Neural cell (in vitro differentiated cells): ENCODE measurements around the gene IRX3. TPM values are rescaled to one million over a fixed set of nuclear protein-coding genes. Genes with fewer than 3 reads are reported as not detected.

Experiments used
- H2AFZ ChIP-seq: fragments of 200-600, 300-800 bp; sonication (generic), shearing (Covaris generic); 2 replicates; pipeline ENCODE4 v1.6.0; 2014; ENCODE audit warnings: low read depth, mild to moderate bottlenecking, antibody characterized with exemption, low read length, moderate library complexity
- H3F3A ChIP-seq: fragments of 200-600 bp; shearing (Covaris generic); 2 replicates; pipeline ENCODE4 v1.6.1; 2016; ENCODE audit warnings: mild to moderate bottlenecking, moderate library complexity, mixed read lengths, antibody characterized with exemption, low read length; ENCODE audit not compliant: insufficient read depth, poor library complexity, severe bottlenecking
- H3K27ac ChIP-seq: fragments of 200-600, 300-800 bp; sonication (generic), shearing (Covaris generic); 2 replicates; pipeline ENCODE4 v1.5.1; 2014; ENCODE audit warnings: mild to moderate bottlenecking, low read length, moderate library complexity
- H3K27me3 ChIP-seq: fragments of 300-800, 200-600 bp; sonication (generic), shearing (Covaris generic); 2 replicates; pipeline ENCODE4 v1.6.0; 2014; ENCODE audit warnings: mild to moderate bottlenecking, low read depth, low read length, moderate library complexity; ENCODE audit not compliant: insufficient read depth
- H3K36me3 ChIP-seq: fragments of 300-800, 200-600 bp; sonication (generic), shearing (Covaris generic); 2 replicates; pipeline ENCODE4 v1.5.1; 2014; ENCODE audit warnings: mild to moderate bottlenecking, antibody characterized with exemption, low read length, moderate library complexity; ENCODE audit not compliant: insufficient read depth
- H3K4me2 ChIP-seq: fragments of 300-800, 200-600 bp; sonication (generic), shearing (Covaris generic); 2 replicates; pipeline ENCODE4 v1.6.0; 2014; ENCODE audit warnings: mild to moderate bottlenecking, low read length
- H3K4me3 ChIP-seq: fragments of 300-800, 200-600 bp; sonication (generic), shearing (Covaris generic); 2 replicates; pipeline ENCODE4 v1.5.1; 2014; ENCODE audit warnings: mild to moderate bottlenecking, low read length, moderate library complexity
- H3K79me2 ChIP-seq: fragments of 200-600 bp; shearing (Covaris generic); replicated peaks from 2 replicates; pipeline ENCODE4 v1.6.0; 2014; ENCODE audit warnings: mild to moderate bottlenecking, low read length, moderate library complexity; ENCODE audit not compliant: insufficient read depth
- H3K9ac ChIP-seq: fragments of 300-800, 200-600 bp; sonication (generic), shearing (Covaris generic); 2 replicates; pipeline ENCODE4 v1.6.1; 2016; ENCODE audit warnings: mild to moderate bottlenecking, low read length, mixed read lengths
- H3K9me2 ChIP-seq: fragments of 200-600 bp; shearing (Covaris generic); 2 replicates; pipeline ENCODE4 v1.6.1; 2016; ENCODE audit warnings: mild to moderate bottlenecking, low read length, mixed read lengths; ENCODE audit not compliant: insufficient read depth
- H3K9me3 ChIP-seq: fragments of 200-600, 300-800 bp; sonication (generic), shearing (Covaris generic); 2 replicates; pipeline ENCODE4 v1.6.1; 2016; ENCODE audit warnings: mild to moderate bottlenecking, mixed run types, low read length, moderate library complexity, mixed read lengths
- H4K20me1 ChIP-seq: fragments of 200-600 bp; shearing (Covaris generic); 2 replicates; pipeline ENCODE4 v1.6.1; 2016; ENCODE audit warnings: mild to moderate bottlenecking, mixed run types; ENCODE audit not compliant: insufficient read depth
- EP300 ChIP-seq: fragments of 450-650 bp; conservative IDR thresholded peaks from 2 replicates; pipeline ENCODE4 v1.6.1; 2014; ENCODE audit warnings: antibody characterized with exemption, mild to moderate bottlenecking, moderate library complexity; ENCODE audit not compliant: poor library complexity, severe bottlenecking
- MXI1 ChIP-seq: fragments of 450-650 bp; conservative IDR thresholded peaks from 2 replicates; pipeline ENCODE4 v1.6.1; 2014; ENCODE audit warnings: antibody characterized with exemption, mild to moderate bottlenecking; ENCODE audit not compliant: poor library complexity, severe bottlenecking
- POLR2AphosphoS5 ChIP-seq: IDR thresholded peaks from 2 replicates; pipeline ENCODE4 v1.6.1; 2012
- RAD21 ChIP-seq: fragments of 450-650 bp; conservative IDR thresholded peaks from 2 replicates; pipeline ENCODE4 v1.6.1; 2014; ENCODE audit warnings: antibody characterized with exemption, mild to moderate bottlenecking, moderate library complexity
- REST ChIP-seq: IDR thresholded peaks from 2 replicates; pipeline ENCODE4 v1.6.1; 2012; ENCODE audit warnings: borderline replicate concordance
- SMC3 ChIP-seq: fragments of 450-650 bp; conservative IDR thresholded peaks from 2 replicates; pipeline ENCODE4 v1.6.1; 2014; ENCODE audit warnings: antibody characterized with exemption, mild to moderate bottlenecking, moderate library complexity; ENCODE audit not compliant: poor library complexity
- TAF1 ChIP-seq: IDR thresholded peaks from 2 replicates; pipeline ENCODE4 v1.6.1; 2012; ENCODE audit warnings: low read depth
- polyA plus RNA-seq: library from polyadenylated mRNA; depleted of rRNA; stranded (reverse); fragments of >200 nt; gene quantifications from 2 replicates; pipeline ENCODE4 v1.2.3, GENCODE V29; 2014

IRX3 gene
- polyA plus RNA-seq, 1 donor from 2014 or later, result not detected

- H3K79me2 ChIP-seq, result no peaks in the 10 kb centered on the region
- peak overlapping the region; percentile 62 for H3K27ac ChIP-seq
- H3K4me3 ChIP-seq, result no peak overlapping the region
- H3F3A ChIP-seq, result no peaks in the 10 kb centered on the region
- no peaks in the 10 kb centered on the region for H3K9me3 ChIP-seq
- H2AFZ ChIP-seq, result no peak overlapping the region
- no peaks in the 10 kb centered on the region for H4K20me1 ChIP-seq
- H3K27me3 ChIP-seq, result no peaks in the 10 kb centered on the region
- no peak overlapping the region for H3K9ac ChIP-seq
- H3K36me3 ChIP-seq, result no peaks in the 10 kb centered on the region
- no peak overlapping the region for H3K4me2 ChIP-seq
- no peaks in the 10 kb centered on the region for H3K9me2 ChIP-seq
- TF ChIP-seq MXI1 (no peak), REST (no peak), SMC3 (no peak), POLR2AphosphoS5 (peak; percentile 43)
Observed at GRCh38 chr16:54317101-54317611, 30.6 kb upstream of the IRX3 start.

DNA sequence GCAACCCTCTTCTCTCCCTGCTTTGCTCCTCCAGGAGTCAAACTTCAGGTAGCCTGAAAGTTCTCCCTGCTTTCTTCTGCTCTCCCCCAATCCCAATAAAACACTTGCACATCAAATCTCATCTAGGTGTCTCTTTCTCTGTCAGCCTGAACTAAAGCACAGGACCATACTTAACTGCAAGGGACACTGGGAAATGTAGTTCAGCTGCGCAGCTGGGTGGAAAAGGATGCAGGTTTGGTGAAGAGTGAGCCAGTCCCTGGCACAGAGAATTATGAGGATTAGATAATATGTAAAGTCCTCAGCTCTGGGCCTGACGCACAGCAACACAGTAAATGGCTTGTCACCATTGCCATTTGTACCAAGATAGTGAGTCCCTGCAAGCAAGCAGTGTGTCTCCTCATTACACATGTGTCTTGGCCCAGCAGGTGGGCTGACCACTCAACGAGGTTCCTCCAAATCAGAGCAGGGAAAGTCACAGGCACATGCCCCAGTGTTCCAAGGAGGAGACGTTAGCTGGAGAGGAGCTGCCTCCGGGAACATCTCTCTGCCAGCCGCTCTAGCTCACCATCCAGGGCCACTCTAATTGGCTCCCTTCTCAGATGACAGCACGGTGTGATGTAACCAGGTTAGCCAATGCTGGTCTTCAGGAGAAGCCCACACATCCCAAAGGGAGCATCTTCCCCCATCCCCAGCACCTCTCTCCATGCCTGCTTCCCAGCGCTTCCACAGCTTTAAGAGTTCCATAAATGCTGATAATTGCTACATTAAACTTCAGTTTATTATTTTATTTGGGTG lies 29.7 kb upstream of the IRX3 start:
- Histone ChIP-seq H4K20me1 (no peaks in the 10 kb centered on the region), H3K27ac (no peak overlapping the region), H3K4me2 (no peak overlapping the region), H3K36me3 (no peaks in the 10 kb centered on the region), H3K27me3 (no peaks in the 10 kb centered on the region), H3K9me3 (no peaks in the 10 kb centered on the region), H3K9ac (no peak overlapping the region), H3K79me2 (no peaks in the 10 kb centered on the region), H2AFZ (no peak overlapping the region), H3K9me2 (no peaks in the 10 kb centered on the region), H3F3A (no peaks in the 10 kb centered on the region), H3K4me3 (no peak overlapping the region)
- no peak for TF ChIP-seq TAF1
- TF ChIP-seq RAD21, result no peak
- TF ChIP-seq EP300, result no peak
- no peak for TF ChIP-seq REST
